HepG2 (cell line): ENCODE data around the gene SLC13A5. TPM values are rescaled to one million over a fixed set of nuclear protein-coding genes. Genes with fewer than 3 reads are reported as not detected.

Experiments
- CBX2 ChIP-seq, 2 experiments: fragments of 200-600 bp in 1 of 2; sonication (generic); formaldehyde crosslinking in 1 of 2; IDR thresholded peaks; 2 replicates each; pipeline versions ENCODE4 v1.7.0 to v1.8.1; 2018 to 2022; ENCODE audit warnings: low read depth in 2 of 2, low read length in 1 of 2, mild to moderate bottlenecking in 1 of 2, missing genetic modification reagents in 1 of 2
- FOXO1 ChIP-seq: sonication (generic); formaldehyde crosslinking; IDR thresholded peaks from 2 replicates; pipeline ENCODE4 v1.4.0; 2020; ENCODE audit warnings: missing genetic modification reagents
- KLF9 ChIP-seq: IDR thresholded peaks from 2 replicates; pipeline ENCODE4 v1.6.1; 2016; ENCODE audit warnings: low read depth
- MTF1 ChIP-seq: sonication (generic); formaldehyde crosslinking; IDR thresholded peaks from 2 replicates; pipeline ENCODE4 v1.5.0; 2020; ENCODE audit warnings: missing genetic modification reagents
- PHF21A ChIP-seq: sonication (generic); formaldehyde crosslinking; IDR thresholded peaks from 2 replicates; pipeline ENCODE4 v1.5.0; 2020; ENCODE audit warnings: mild to moderate bottlenecking, missing genetic modification reagents
- SALL2 ChIP-seq: sonication (generic); formaldehyde crosslinking; IDR thresholded peaks from 2 replicates; pipeline ENCODE4 v1.8.1; 2023; ENCODE audit warnings: mild to moderate bottlenecking, missing genetic modification reagents, inconsistent platforms
- SIN3A ChIP-seq: IDR thresholded peaks from 2 replicates; pipeline ENCODE4 v1.6.1; 2011; ENCODE audit warnings: low read depth, mild to moderate bottlenecking, control low read depth, low read length, borderline replicate concordance
- ZBTB7B ChIP-seq: sonication (generic); formaldehyde crosslinking; IDR thresholded peaks from 2 replicates; pipeline ENCODE4 v1.4.0; 2020; ENCODE audit warnings: missing genetic modification reagents
- ZC3H13 ChIP-seq: sonication (generic); formaldehyde crosslinking; IDR thresholded peaks from 2 replicates; pipeline ENCODE4 v1.8.1; 2023; ENCODE audit warnings: mild to moderate bottlenecking, missing genetic modification reagents, moderate library complexity
- ZFAT ChIP-seq: sonication (generic); formaldehyde crosslinking; conservative IDR thresholded peaks from 2 replicates; pipeline ENCODE4 v1.8.1; 2023; ENCODE audit warnings: missing genetic modification reagents, inconsistent platforms
- ZFP90 ChIP-seq: sonication (generic); formaldehyde crosslinking; IDR thresholded peaks from 2 replicates; pipeline ENCODE4 v1.8.0; 2022; ENCODE audit warnings: missing genetic modification reagents, mild to moderate bottlenecking, inconsistent platforms, borderline replicate concordance
- ZNF230 ChIP-seq: sonication (generic); formaldehyde crosslinking; IDR thresholded peaks from 2 replicates; pipeline ENCODE4 v1.4.0; 2020; ENCODE audit warnings: mild to moderate bottlenecking, missing genetic modification reagents
- ZNF296 ChIP-seq: sonication (generic); formaldehyde crosslinking; conservative IDR thresholded peaks from 2 replicates; pipeline ENCODE4 v1.5.0; 2020; ENCODE audit warnings: mild to moderate bottlenecking, missing genetic modification reagents
- ZNF460 ChIP-seq: sonication (generic); formaldehyde crosslinking; IDR thresholded peaks from 2 replicates; pipeline ENCODE4 v1.5.1; 2020; ENCODE audit warnings: missing genetic modification reagents, mild to moderate bottlenecking, borderline replicate concordance
- ZSCAN21 ChIP-seq: sonication (generic); formaldehyde crosslinking; IDR thresholded peaks from 2 replicates; pipeline ENCODE4 v1.8.0; 2022; ENCODE audit warnings: mild to moderate bottlenecking, missing genetic modification reagents, moderate library complexity, borderline replicate concordance
- polyA plus RNA-seq, 8 experiments: library from polyadenylated mRNA; depleted of rRNA in 3 of 8; stranded (reverse) in 7 of 8; unstranded in 1 of 8; fragments of >200 nt; fragmentation: Illumina TruSeq in 4 of 8; extraction: Trizol in 4 of 8; gene quantifications; 2 replicates each; pipeline versions ENCODE4 v1.2.1 to v1.2.3, GENCODE V29; 2011 to 2016; ENCODE audit warnings: low read depth in 4 of 8, missing spikeins in 1 of 8, mixed read lengths in 1 of 8; ENCODE audit not compliant: insufficient read depth in 1 of 8
- total RNA-seq, 5 experiments: library from RNA; depleted of rRNA; stranded (reverse); fragments of >200 nt; fragmentation: Illumina TruSeq; extraction: Trizol; gene quantifications; 2 replicates each; pipeline ENCODE4 v1.2.3, GENCODE V29; 2016; ENCODE audit warnings: low read depth in 1 of 5
- TF ChIP-seq, protein P1 (sequence below): sonication (generic); formaldehyde crosslinking; IDR thresholded peaks from 2 replicates; pipeline ENCODE4; 2020; ENCODE audit warnings: missing genetic modification reagents, mild to moderate bottlenecking, borderline replicate concordance
- TF ChIP-seq, protein P2 (sequence below): sonication (generic); formaldehyde crosslinking; IDR thresholded peaks from 2 replicates; pipeline ENCODE4 v1.5.1; 2020; ENCODE audit warnings: mild to moderate bottlenecking, missing genetic modification reagents, moderate library complexity
- TF ChIP-seq, protein P3 (sequence below): sonication (generic); formaldehyde crosslinking; IDR thresholded peaks from 2 replicates; pipeline ENCODE4 v1.5.1; 2020; ENCODE audit warnings: missing genetic modification reagents, mild to moderate bottlenecking, borderline replicate concordance
- TF ChIP-seq, protein P4 (sequence below): sonication (generic); formaldehyde crosslinking; IDR thresholded peaks from 2 replicates; pipeline ENCODE4 v1.4.0; 2020; ENCODE audit warnings: missing genetic modification reagents

SLC13A5 gene
- total and polyA plus RNA-seq, 2 of the 13 experiments (the other 11 are each of a cell fraction or from before 2014, with no cell fraction given): 42.8 to 310 TPM

- TF ChIP-seq, protein P1, sequence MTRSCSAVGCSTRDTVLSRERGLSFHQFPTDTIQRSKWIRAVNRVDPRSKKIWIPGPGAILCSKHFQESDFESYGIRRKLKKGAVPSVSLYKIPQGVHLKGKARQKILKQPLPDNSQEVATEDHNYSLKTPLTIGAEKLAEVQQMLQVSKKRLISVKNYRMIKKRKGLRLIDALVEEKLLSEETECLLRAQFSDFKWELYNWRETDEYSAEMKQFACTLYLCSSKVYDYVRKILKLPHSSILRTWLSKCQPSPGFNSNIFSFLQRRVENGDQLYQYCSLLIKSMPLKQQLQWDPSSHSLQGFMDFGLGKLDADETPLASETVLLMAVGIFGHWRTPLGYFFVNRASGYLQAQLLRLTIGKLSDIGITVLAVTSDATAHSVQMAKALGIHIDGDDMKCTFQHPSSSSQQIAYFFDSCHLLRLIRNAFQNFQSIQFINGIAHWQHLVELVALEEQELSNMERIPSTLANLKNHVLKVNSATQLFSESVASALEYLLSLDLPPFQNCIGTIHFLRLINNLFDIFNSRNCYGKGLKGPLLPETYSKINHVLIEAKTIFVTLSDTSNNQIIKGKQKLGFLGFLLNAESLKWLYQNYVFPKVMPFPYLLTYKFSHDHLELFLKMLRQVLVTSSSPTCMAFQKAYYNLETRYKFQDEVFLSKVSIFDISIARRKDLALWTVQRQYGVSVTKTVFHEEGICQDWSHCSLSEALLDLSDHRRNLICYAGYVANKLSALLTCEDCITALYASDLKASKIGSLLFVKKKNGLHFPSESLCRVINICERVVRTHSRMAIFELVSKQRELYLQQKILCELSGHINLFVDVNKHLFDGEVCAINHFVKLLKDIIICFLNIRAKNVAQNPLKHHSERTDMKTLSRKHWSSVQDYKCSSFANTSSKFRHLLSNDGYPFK (CRISPR knock-in tag): peak; percentile 55
- TF ChIP-seq, protein P2, sequence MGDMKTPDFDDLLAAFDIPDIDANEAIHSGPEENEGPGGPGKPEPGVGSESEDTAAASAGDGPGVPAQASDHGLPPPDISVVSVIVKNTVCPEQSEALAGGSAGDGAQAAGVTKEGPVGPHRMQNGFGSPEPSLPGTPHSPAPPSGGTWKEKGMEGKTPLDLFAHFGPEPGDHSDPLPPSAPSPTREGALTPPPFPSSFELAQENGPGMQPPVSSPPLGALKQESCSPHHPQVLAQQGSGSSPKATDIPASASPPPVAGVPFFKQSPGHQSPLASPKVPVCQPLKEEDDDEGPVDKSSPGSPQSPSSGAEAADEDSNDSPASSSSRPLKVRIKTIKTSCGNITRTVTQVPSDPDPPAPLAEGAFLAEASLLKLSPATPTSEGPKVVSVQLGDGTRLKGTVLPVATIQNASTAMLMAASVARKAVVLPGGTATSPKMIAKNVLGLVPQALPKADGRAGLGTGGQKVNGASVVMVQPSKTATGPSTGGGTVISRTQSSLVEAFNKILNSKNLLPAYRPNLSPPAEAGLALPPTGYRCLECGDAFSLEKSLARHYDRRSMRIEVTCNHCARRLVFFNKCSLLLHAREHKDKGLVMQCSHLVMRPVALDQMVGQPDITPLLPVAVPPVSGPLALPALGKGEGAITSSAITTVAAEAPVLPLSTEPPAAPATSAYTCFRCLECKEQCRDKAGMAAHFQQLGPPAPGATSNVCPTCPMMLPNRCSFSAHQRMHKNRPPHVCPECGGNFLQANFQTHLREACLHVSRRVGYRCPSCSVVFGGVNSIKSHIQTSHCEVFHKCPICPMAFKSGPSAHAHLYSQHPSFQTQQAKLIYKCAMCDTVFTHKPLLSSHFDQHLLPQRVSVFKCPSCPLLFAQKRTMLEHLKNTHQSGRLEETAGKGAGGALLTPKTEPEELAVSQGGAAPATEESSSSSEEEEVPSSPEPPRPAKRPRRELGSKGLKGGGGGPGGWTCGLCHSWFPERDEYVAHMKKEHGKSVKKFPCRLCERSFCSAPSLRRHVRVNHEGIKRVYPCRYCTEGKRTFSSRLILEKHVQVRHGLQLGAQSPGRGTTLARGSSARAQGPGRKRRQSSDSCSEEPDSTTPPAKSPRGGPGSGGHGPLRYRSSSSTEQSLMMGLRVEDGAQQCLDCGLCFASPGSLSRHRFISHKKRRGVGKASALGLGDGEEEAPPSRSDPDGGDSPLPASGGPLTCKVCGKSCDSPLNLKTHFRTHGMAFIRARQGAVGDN (CRISPR knock-in tag): peak; percentile 82
- peak; percentile 73; the same call in 1 of the 2 replicates for TF ChIP-seq MTF1 (CRISPR knock-in tag)
- TF ChIP-seq ZC3H13 (CRISPR knock-in tag): no peak
- TF ChIP-seq, protein P3, sequence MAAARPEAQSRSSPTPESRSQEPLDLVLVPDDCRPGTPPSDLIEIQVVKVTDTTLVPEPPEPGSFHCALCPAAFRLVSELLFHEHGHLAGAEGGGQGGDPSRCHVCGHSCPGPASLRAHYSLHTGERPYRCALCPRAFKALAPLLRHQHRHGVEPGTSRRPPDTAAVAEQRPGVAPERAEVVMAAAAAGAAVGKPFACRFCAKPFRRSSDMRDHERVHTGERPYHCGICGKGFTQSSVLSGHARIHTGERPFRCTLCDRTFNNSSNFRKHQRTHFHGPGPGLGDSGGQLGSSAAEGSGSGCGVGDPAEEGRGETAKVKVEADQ (CRISPR knock-in tag): 0 out of 2 replicates have a peak, but pooled peaks have one; percentile 16
- TF ChIP-seq SALL2: peak; percentile 90
- TF ChIP-seq ZNF230: peak; percentile 80; the same call in 1 of the 2 replicates
- peak; percentile 85 for TF ChIP-seq PHF21A
- TF ChIP-seq FOXO1 (CRISPR knock-in tag): peak; percentile 71
- TF ChIP-seq, protein P4, sequence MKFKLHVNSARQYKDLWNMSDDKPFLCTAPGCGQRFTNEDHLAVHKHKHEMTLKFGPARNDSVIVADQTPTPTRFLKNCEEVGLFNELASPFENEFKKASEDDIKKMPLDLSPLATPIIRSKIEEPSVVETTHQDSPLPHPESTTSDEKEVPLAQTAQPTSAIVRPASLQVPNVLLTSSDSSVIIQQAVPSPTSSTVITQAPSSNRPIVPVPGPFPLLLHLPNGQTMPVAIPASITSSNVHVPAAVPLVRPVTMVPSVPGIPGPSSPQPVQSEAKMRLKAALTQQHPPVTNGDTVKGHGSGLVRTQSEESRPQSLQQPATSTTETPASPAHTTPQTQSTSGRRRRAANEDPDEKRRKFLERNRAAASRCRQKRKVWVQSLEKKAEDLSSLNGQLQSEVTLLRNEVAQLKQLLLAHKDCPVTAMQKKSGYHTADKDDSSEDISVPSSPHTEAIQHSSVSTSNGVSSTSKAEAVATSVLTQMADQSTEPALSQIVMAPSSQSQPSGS (CRISPR knock-in tag): peak; percentile 41; the same call in 1 of the 2 replicates
- peak; percentile 86; the same call in 1 of the 2 replicates for TF ChIP-seq SIN3A
- no peak for TF ChIP-seq ZNF296 (CRISPR knock-in tag)
- TF ChIP-seq ZSCAN21 (CRISPR knock-in tag): peak; percentile 79
- TF ChIP-seq ZNF460: peak; percentile 16; the same call in 1 of the 2 replicates
- peak; percentile 90 for TF ChIP-seq ZFP90
- TF ChIP-seq KLF9 (CRISPR knock-in tag): no peak
- TF ChIP-seq CBX2 (IDR thresholded peaks at IDR 0.05; ENCODE audit: low read depth, low read length): no peak
- peak; percentile 70; the same call in 1 of the 2 replicates for TF ChIP-seq CBX2 (CRISPR knock-in tag; IDR thresholded peaks at IDR 0.05; ENCODE audit: low read depth)
- TF ChIP-seq ZBTB7B (CRISPR knock-in tag): peak; percentile 95
- TF ChIP-seq ZFAT (CRISPR knock-in tag): peak; percentile 77; the same call in 1 of the 2 replicates
Measured at GRCh38 chr17:6713130-6713917, at the start of gene SLC13A5 (continued).
